ENCODE results near the gene TIMP2. TPM values are rescaled to one million over a fixed set of nuclear protein-coding genes. Genes with fewer than 3 reads are reported as not detected.

TIMP2 gene
- total RNA-seq, 2 experiments from 2014 or later = 1.7 to 2.9 TPM

- CTCF ChIA-PET = no interaction called here
- H3K4me1 Mint-ChIP-seq = peaks cover 5% of the 10 kb centered on the region
- no peaks in the 10 kb centered on the region for H3K36me3 Mint-ChIP-seq
- H3K9me3 Mint-ChIP-seq (ENCODE audit: low read depth) = no peaks in the 10 kb centered on the region
- H3K27me3 Mint-ChIP-seq = no peaks in the 10 kb centered on the region
- no peak overlapping the region for H3K27ac Mint-ChIP-seq
- no peak overlapping the region for H3K4me3 Mint-ChIP-seq
- DNase-seq (no peak), ATAC-seq (no peak)
These were observed 76.2 kb downstream of the TIMP2 start for GRCh38 chr17:78849026-78849425.

- H3K4me1 Mint-ChIP-seq = peaks cover 14% of the 10 kb centered on the region
- H3K27me3 Mint-ChIP-seq = no peaks in the 10 kb centered on the region
- H3K27ac Mint-ChIP-seq = no peak overlapping the region
- CTCF ChIA-PET = no interaction called here
- no peaks in the 10 kb centered on the region for H3K9me3 Mint-ChIP-seq (ENCODE audit: low read depth)
- DNase-seq (no peak), ATAC-seq (no peak)
- no peak overlapping the region for H3K4me3 Mint-ChIP-seq
- H3K36me3 Mint-ChIP-seq = no peaks in the 10 kb centered on the region
These were observed 78.1 kb downstream of the TIMP2 start for GRCh38 chr17:78847052-78847451.

GRCh38 chr17:78844301-78845005 is 80.7 kb downstream of the TIMP2 start:
- DNase-seq (no peak), ATAC-seq (no peak)
- no peak overlapping the region for H3K4me3 Mint-ChIP-seq
- no peak overlapping the region for H3K27ac Mint-ChIP-seq
- CTCF ChIA-PET = interaction anchor here (1.9 kb wide), 1 partner anchor 127 kb away, joined by 6 read pairs; no protein-coding TSS in a partner anchor
- H3K9me3 Mint-ChIP-seq (ENCODE audit: low read depth) = no peaks in the 10 kb centered on the region
- peaks cover 23% of the 10 kb centered on the region for H3K4me1 Mint-ChIP-seq
- H3K27me3 Mint-ChIP-seq = no peaks in the 10 kb centered on the region
- H3K36me3 Mint-ChIP-seq = peaks cover 2% of the 10 kb centered on the region

GRCh38 chr17:78842881-78843565 is 82.2 kb downstream of the TIMP2 start:
- H3K27me3 Mint-ChIP-seq = no peaks in the 10 kb centered on the region
- DNase-seq (peak; percentile 79), ATAC-seq (no peak)
- H3K36me3 Mint-ChIP-seq = peaks cover 4% of the 10 kb centered on the region
- CTCF ChIA-PET = interaction anchor here (0.6 to 1.9 kb wide), 10 partner anchors 12 to 134 kb away, joined by 3 to 6 read pairs (median 3); no protein-coding TSS in a partner anchor
- H3K9me3 Mint-ChIP-seq (ENCODE audit: low read depth) = no peaks in the 10 kb centered on the region
- H3K27ac Mint-ChIP-seq = no peak overlapping the region
- peaks cover 35% of the 10 kb centered on the region for H3K4me1 Mint-ChIP-seq
- no peak overlapping the region for H3K4me3 Mint-ChIP-seq

- H3K9me3 Mint-ChIP-seq (ENCODE audit: low read depth) = no peaks in the 10 kb centered on the region
- DNase-seq = peak; percentile 100
- CTCF ChIA-PET = interaction anchor here (0.9 to 1.5 kb wide), 2 partner anchors 22 to 49 kb away, joined by 4 read pairs; no protein-coding TSS in a partner anchor
- H3K27ac Mint-ChIP-seq = peak within 1 kb of the TSS; percentile 95
- peak; percentile 89 for ATAC-seq
- H3K4me3 Mint-ChIP-seq = peak within 1 kb of the TSS; percentile 89
- no peaks in the 10 kb centered on the region for H3K27me3 Mint-ChIP-seq
- H3K4me1 Mint-ChIP-seq = peaks cover 44% of the 10 kb centered on the region
- peaks cover 17% of the 10 kb centered on the region for H3K36me3 Mint-ChIP-seq
These were observed 84.2 kb downstream of the TIMP2 start, which contains the start of gene USP36 for GRCh38 chr17:78840780-78841611. Gene USP36, minus strand, starts transcription at chr17:78840814. Its CDS starts 4,451 bp downstream, at chr17:78836363.

- CTCF ChIA-PET = interaction anchor here (1.5 kb wide), 1 partner anchor 49 kb away, joined by 4 read pairs; no protein-coding TSS in a partner anchor
- H3K9me3 Mint-ChIP-seq (ENCODE audit: low read depth) = no peaks in the 10 kb centered on the region
- H3K27me3 Mint-ChIP-seq = no peaks in the 10 kb centered on the region
- DNase-seq (no peak), ATAC-seq (no peak)
- H3K27ac Mint-ChIP-seq = peak overlapping the region; percentile 95
- H3K4me1 Mint-ChIP-seq = peaks cover 44% of the 10 kb centered on the region
- H3K36me3 Mint-ChIP-seq = peaks cover 22% of the 10 kb centered on the region
- peak overlapping the region; percentile 89 for H3K4me3 Mint-ChIP-seq
These were observed 84.7 kb downstream of the TIMP2 start for GRCh38 chr17:78840530-78840779.

- H3K9me3 Mint-ChIP-seq (ENCODE audit: low read depth) = no peaks in the 10 kb centered on the region
- peak; percentile 62 for DNase-seq
- ATAC-seq = peak; percentile 20
- CTCF ChIA-PET = interaction anchor here (1.5 kb wide), 1 partner anchor 50 kb away, joined by 4 read pairs; no protein-coding TSS in a partner anchor
- peaks cover 25% of the 10 kb centered on the region for H3K36me3 Mint-ChIP-seq
- no peaks in the 10 kb centered on the region for H3K27me3 Mint-ChIP-seq
- H3K4me3 Mint-ChIP-seq = peak overlapping the region; percentile 89
- peak overlapping the region; percentile 95 for H3K27ac Mint-ChIP-seq
- H3K4me1 Mint-ChIP-seq = peaks cover 44% of the 10 kb centered on the region
These were observed 85.2 kb downstream of the TIMP2 start for GRCh38 chr17:78839762-78840529.

- H3K9me3 Mint-ChIP-seq (ENCODE audit: low read depth) = no peaks in the 10 kb centered on the region
- ATAC-seq (no peak), DNase-seq (no peak)
- no peaks in the 10 kb centered on the region for H3K27me3 Mint-ChIP-seq
- H3K27ac Mint-ChIP-seq = peak overlapping the region; percentile 95
- peak overlapping the region; percentile 89 for H3K4me3 Mint-ChIP-seq
- CTCF ChIA-PET = no interaction called here
- H3K4me1 Mint-ChIP-seq = peaks cover 41% of the 10 kb centered on the region
- H3K36me3 Mint-ChIP-seq = peaks cover 29% of the 10 kb centered on the region
These were observed 85.9 kb downstream of the TIMP2 start for GRCh38 chr17:78839235-78839761.

- DNase-seq (no peak), ATAC-seq (no peak)
- Mint-ChIP-seq H3K4me1 (peaks cover 37% of the 10 kb centered on the region), H3K9me3 (ENCODE audit: low read depth) (no peaks in the 10 kb centered on the region), H3K27me3 (no peaks in the 10 kb centered on the region), H3K36me3 (peaks cover 31% of the 10 kb centered on the region), H3K4me3 (peak overlapping the region; percentile 89), H3K27ac (peak overlapping the region; percentile 95)
- CTCF ChIA-PET = no interaction called here
These were observed 86.6 kb downstream of the TIMP2 start for GRCh38 chr17:78838574-78839005.

- DNase-seq (no peak), ATAC-seq (no peak)
- Mint-ChIP-seq H3K27ac (peak overlapping the region; percentile 0), H3K9me3 (ENCODE audit: low read depth) (no peaks in the 10 kb centered on the region), H3K36me3 (peaks cover 49% of the 10 kb centered on the region), H3K4me1 (peaks cover 26% of the 10 kb centered on the region), H3K4me3 (no peak overlapping the region), H3K27me3 (no peaks in the 10 kb centered on the region)
- CTCF ChIA-PET = no interaction called here
These were observed 88.7 kb downstream of the TIMP2 start for GRCh38 chr17:78836420-78837021.

- Mint-ChIP-seq H3K9me3 (ENCODE audit: low read depth) (no peaks in the 10 kb centered on the region), H3K4me3 (no peak overlapping the region), H3K36me3 (peaks cover 57% of the 10 kb centered on the region), H3K4me1 (peaks cover 24% of the 10 kb centered on the region), H3K27me3 (no peaks in the 10 kb centered on the region), H3K27ac (no peak overlapping the region)
- ATAC-seq = no peak
- DNase-seq = no peak
- CTCF ChIA-PET = no interaction called here
These were observed 90.6 kb downstream of the TIMP2 start for GRCh38 chr17:78834571-78834970.

- Mint-ChIP-seq H3K4me3 (no peak overlapping the region), H3K27me3 (no peaks in the 10 kb centered on the region), H3K9me3 (ENCODE audit: low read depth) (no peaks in the 10 kb centered on the region), H3K36me3 (peaks cover 61% of the 10 kb centered on the region), H3K27ac (peak overlapping the region; percentile 34), H3K4me1 (peaks cover 8% of the 10 kb centered on the region)
- no peak for ATAC-seq
- CTCF ChIA-PET = interaction anchor here (1.5 kb wide), 1 partner anchor 13 kb away, joined by 6 read pairs; no protein-coding TSS in a partner anchor
- no peak for DNase-seq
These were observed 92.7 kb downstream of the TIMP2 start for GRCh38 chr17:78832541-78832810.

Measured in activated CD8-positive, alpha-beta memory T cell treated with anti-CD3 and anti-CD28 coated beads, Interleukin-2, amount 10 ng/mL, durations not matched to agents 7 days and 5 days (primary cell).